Right lobe of liver (tissue), 4 donors: Measurements from ENCODE around the gene CDH13.

Experiments used
- CTCF ChIP-seq, 4 donors: fragments of 200-600 bp in 3 of 4; fragments of 450-650 bp in 1 of 4; IDR thresholded peaks; one replicate each; pipeline versions ENCODE4 v1.5.1 to v1.8.0; 2016 to 2022; ENCODE audit warnings: antibody characterized with exemption in 4 of 4, mild to moderate bottlenecking in 2 of 4
- POLR2A ChIP-seq: fragments of 450-650 bp; IDR thresholded peaks from one replicate; pipeline ENCODE4 v1.6.1; 2017; ENCODE audit warnings: antibody characterized with exemption, mild to moderate bottlenecking
- donor health status: DM: no; HTN: no; CAD: no.
- donor health status: DM: no; HTN: no; CAD: no.
- donor health status: DM: no; HTN: yes; CAD: no.

GRCh38 chr16:82892324-82892723, 265.6 kb downstream of the CDH13 start:
- TF ChIP-seq CTCF (IDR thresholded peaks at IDR 0.05), result no peak
- TF ChIP-seq POLR2A, result no peak
